ENCODE data around the gene PCDHA6.

GRCh38 chr5:140835622-140836510 is 8.1 kb downstream of the PCDHA6 start:
- TF ChIP-seq POLR2A (IDR thresholded peaks at IDR 0.05), result no peak
- TF ChIP-seq CTCF (IDR thresholded peaks at IDR 0.05), result no peak

Data from lower leg skin (tissue), 3 donors.